ENCODE measurements around the gene APBA2. TPM values are rescaled to one million over a fixed set of nuclear protein-coding genes. Genes with fewer than 3 reads are reported as not detected.
A peak's percentile ranks its signal among the peaks of the same experiment; 100 is the strongest.
"Not testable (repeated sequence)": the region's sequence is repeated elsewhere in the genome, so short reads cannot be mapped to it uniquely, and the experiment has no call there.

Gene APBA2
- total RNA-seq, 1 donor, result 7.5 TPM

DNA sequence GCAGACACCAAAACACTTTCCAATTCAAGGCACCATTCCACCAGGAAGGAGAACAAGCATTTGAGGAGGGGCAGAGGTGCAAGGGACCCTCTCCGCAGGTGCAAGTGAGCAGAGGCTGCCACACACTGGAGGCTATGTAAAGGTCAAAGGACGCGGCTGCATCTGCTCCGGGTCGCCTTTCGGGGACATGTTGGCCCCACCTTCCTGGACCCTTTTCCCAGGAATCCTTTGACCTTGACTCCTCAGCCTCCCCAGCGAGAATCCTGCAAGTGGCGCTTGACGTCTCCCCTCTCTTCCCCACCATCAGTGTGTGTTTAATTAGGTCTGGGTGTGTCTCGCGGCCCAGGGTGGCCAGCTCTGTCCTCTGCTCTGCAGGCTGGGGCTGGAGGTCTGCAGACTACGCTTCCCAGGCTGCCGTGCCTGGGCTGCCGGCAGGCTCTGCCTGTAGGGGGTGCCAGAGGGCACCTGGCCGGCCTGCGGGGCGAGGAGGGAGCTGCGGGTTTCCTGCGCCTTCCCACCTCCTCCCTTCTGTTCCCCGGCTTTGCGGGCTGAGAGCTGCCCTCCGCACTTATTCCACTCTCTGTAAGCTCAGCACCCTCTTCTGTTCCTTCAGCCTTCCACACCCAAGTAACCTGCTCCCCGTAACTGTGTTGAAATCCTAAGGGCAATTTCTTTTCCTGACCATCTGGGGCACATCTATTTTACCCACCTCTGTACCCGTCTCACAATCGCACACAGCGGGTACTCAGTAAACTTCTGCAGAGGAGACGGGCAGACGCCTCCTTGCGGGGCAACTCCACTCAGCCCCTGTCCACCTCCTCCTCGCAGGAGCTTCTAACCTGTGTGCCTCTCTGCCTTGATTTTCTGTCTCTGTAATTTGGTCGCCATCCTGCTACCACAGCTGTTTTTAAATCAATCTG is 254.0 kb downstream of the APBA2 start:
- DNase-seq (ENCODE audit: low read depth in 2 of 3, low spot score in 2 of 3), result peak in 2 of 3 donors; percentile 36 to 51

DNA sequence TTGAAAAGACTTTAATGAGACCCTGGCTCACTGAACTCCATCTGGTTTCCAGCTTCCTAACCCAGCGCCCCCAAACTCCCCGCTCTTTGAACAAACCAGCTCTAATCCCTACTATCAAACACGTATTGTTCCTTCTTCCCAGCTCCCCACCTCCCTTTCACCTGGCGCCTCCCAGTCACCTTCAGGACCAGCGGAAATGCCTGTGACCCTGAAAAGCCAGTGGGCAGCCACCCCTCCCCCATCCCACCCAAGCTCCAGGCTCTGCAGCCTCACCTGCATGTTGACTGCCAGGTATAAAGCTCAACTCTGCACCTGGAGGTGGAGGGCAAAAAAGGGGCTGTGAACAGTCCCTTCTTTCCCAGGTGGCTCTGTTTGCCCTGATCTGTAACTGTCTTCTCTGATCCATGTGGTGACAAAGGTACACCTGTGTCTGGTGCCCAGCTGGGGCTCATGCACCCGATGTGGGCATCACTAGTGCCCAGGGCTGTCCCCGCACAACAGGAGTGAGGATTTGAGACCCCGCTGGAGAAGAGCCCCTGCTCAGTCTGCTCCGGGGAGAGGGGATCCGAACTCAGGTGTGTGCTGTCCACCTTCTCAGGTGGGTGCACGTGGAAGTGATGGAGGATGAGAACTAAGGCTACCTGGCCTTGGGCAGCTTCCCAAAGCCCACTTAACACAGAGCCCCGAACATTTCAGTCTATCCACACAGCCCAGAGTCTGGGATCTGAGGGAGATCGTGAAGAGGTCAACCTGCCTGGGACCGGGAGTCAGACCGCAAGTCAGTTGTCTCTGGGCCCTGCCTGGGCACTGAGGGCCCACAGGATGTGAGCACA is 254.9 kb downstream of the APBA2 start:
- DNase-seq (ENCODE audit: low read depth in 2 of 3, low spot score in 2 of 3), result no peak

DNA sequence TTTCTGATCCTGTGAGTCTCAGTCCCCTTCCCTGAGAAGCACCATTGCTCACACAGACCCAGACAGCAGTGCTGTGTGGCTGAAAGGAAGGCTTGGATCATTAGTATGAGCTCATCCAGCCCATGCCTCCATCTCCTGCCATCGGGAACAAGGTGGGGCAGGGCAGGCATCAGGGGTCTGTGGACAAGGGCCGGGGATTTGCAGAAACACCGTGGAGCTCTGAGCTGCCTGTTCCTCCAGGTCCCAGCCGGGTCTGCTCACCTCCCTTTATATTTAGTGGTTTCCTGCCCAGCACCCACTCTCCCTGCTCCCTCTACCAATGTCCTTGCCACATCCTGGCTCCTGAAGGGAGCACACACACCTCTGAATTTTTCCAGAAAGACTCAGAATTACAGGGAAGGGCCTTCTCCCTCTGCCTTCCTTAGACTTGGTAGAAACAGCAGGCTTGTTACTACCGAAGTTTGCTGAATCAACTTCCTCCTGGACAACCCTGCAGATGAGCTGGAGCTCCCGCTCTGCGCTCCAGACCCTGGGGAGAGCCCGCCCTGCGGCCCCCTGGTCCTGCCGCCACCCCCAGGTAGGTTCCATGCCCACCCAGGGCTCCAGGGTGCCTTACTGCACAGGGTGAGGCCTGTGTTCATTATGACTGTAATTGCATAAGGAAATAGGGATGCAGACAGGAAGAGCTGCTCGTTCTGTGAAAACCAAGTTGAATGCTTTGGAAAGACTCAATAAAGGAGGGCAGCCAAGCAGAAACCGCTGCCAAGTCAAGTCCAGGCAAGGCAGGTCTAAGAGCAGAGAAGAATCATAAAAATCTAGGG is 255.7 kb downstream of the APBA2 start:
- no peak for DNase-seq (ENCODE audit: low read depth in 2 of 3, low spot score in 2 of 3)

DNA sequence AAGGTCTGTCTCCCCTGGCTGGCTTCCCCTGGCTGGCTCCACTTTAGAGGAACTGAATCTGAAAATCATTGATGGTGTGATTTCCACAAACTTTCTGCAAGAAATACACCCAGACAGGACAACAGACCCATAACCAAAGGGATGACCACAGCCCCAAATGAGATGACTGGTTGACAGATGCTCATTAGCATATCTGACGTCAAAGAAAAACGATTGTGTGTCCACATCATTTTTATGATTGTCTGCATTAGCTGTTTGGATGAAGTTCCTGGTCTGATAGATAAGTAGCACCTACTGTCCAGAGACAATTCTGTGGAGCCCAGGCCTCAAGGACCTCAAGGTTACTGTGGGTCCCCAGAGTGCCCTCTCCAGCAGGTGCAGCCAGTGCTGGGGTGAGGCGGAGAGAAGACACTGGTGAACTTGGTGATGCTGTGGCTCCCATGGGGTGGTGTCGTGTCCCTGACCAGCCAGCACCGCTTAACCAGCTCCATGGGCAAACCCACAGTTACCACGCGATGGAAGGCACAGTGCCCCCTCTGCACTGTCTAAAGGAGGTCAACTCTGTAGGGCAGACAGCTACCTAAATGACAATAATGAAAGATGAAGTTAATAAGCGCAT is 256.5 kb downstream of the APBA2 start:
- DNase-seq (ENCODE audit: low read depth in 2 of 3, low spot score in 2 of 3), result no peak

DNA sequence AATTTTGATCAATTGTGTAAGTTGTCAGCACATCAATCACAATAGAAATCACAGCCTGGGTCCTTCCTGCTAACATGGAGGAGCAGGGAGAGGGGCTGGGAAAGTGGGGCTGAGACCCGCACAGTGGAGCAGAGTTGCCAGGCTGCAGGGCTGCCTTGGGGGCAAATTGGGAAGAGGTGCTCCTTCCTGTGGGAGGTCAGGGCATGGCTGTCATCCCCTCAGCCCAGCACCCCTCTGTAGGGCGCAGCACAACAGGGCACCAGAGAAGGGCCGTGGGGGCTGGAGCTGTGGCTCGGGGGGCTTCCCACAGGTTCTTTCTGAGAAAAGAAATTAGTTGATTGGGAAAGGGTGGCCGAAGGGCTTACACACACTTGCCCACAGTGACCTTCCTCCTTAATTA is 257.5 kb downstream of the APBA2 start:
- no peak for DNase-seq (ENCODE audit: low read depth in 2 of 3, low spot score in 2 of 3)

DNA sequence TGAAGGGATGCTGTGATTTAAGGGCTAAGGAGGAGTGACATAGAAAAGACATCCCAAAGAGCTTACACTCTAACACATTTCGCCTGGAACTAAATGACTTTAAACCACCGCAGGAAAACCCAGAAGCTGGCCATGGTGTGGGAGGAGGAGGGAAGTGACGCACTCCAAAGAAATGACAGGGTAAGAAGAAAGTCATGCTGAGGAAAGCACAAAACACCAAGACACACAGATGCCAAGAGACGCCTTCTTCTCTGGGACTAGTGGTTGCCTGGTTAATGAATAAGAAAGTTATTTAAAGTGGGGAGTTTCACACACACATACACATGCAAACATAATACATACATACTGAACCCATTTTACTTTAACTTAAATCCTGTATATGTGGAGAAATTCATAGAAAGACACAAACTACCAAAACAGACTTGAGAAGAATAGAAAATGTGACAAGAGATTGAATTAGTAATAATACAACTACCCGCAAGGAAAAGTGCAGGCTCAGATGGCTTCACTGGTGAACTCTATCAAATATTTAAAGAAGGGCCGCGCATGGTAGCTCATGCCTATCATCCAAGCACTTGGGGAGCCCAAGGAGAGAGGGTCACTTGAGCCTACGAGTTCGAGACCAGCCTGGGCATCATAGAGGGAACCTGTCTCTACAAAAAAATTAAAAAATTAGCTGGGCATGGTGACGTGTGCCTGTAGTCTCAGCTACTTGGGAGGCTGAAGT is 258.3 kb downstream of the APBA2 start:
- DNase-seq (ENCODE audit: low read depth in 2 of 3, low spot score in 2 of 3), result no peak

DNA sequence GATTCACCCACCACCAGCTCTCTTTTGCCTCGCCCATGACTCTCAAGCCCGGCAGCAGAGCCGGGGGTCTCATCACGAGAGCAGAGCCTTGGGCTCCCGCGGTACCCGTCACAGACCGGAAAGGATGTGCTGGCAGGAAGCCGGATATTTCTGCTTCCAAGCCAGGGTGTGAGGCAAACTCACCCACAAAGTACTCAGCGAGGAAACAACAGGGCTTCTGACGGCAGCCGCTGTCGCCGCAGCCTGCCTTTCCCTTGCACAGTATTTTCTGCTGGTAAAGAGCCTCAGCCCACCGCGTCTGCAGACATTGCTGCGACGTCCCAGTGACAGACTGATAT is 263.9 kb downstream of the APBA2 start:
- DNase-seq (ENCODE audit: low read depth in 2 of 3, low spot score in 2 of 3), result no peak

DNA sequence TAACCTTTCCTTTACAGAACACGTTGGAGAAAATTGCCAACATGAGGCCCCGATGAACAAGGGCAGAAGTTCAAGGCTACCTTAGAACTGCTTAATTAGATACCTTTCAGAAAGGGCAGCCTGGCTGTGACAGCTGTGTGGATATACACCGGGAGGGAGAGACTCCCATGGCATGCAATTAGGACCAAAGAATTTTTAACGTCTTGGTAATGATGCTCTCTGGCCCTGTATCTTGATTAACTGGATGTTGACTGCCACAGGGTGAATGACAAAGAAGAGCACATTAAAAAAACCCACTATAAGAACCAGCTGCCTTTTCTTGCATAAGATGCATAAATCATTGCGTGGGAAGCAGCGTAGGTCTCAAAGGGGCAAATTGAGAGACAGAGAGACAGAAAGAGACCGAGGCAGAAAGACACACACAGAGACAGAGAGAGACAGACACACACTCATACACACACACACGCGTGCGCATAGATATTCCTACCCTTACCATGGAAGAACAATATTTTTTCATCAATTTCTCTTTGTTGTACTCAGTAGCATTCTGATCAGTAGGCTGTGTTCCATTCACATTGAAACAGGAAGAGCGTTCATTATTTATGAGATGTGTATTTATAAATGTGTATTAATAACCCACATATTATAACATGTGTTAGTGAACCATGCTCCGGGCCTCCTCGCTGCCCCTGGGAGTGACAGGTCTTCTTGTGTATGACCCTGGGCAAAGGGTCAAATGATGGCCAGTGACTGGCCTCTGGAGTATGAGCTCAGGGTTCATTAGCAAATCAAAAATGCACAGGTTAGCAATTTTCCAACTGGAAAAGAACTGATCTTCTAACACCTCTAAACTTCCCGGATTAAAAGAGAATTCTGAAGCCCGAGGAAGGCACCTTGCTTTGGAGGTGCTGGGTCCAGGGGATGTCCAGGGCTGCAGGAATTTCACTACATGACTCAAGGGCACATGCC is 265.0 kb downstream of the APBA2 start:
- DNase-seq (ENCODE audit: low read depth in 2 of 3, low spot score in 2 of 3), result no peak

DNA sequence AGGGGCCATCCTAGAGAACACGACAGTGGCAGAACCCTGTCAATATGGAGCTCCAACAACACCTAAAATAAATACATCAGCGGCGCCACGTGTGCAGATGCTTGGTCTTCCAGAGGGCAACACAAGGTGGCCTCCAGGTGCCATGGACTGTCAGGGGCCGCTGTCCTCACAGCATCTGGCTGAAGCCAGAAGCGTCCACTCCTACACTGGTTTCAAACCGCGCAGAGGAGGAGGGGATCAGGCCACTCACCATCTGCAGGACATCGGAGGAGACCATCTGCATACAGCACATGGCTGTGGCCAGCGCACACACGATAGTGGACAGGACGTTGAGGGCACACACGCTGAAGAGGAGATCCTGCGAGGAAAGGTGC is 265.7 kb downstream of the APBA2 start:
- DNase-seq (ENCODE audit: low read depth in 2 of 3, low spot score in 2 of 3), result no peak

DNA sequence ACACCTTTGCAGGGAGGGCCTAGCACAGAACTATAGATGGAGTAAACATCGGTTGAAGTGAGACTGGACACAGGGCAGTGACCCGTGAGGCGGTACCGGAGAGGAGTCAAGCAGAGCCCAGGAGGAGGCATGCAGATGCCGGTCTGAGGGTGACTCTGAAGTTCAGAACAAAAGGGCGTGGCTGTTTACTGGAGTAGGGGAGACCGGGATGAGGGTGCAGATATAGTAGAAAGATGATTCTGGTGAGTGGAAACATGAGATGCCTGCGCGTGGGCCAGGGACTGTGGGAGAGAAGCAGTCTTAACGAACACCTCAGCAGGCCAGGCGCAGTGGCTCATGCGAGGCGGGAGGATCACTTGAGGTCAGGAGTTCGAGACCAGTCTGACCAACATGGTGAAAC is 270.7 kb downstream of the APBA2 start:
- DNase-seq (ENCODE audit: low read depth in 2 of 3, low spot score in 2 of 3), result no peak

DNA sequence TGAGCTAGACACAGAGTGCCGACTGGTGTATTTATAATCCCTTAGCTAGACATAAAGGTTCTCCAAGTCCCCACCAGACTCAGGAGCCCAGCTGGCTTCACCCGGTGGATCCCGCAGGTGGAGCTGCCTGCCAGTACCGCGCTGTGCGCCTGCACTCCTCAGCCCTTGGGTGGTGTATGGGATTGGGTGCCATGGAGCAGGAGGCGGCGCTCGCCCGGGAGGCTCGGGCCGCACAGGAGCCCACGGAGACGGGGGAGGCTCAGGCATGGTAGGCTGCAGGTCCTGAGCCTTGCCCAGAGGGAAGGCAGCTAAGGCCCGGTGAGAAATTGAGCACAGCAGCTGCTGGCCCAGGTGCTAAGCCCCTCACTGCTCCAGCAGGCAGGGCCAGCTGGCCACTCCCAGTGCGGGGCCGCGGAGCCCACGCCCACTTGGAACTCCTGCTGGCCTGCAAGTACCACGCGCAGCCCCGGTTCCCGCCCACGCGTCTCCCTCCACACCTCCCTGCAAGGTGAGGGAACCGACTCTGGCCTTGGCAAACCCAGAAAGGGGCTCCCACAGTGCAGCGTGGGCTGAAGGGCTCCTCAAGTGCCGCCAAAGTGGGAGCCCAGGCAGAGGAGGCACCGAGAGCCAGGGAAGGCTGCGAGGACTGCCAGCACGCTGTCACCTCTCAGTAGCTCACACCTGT is 274.1 kb downstream of the APBA2 start:
- DNase-seq (ENCODE audit: low read depth in 2 of 3, low spot score in 2 of 3), result no peak

DNA sequence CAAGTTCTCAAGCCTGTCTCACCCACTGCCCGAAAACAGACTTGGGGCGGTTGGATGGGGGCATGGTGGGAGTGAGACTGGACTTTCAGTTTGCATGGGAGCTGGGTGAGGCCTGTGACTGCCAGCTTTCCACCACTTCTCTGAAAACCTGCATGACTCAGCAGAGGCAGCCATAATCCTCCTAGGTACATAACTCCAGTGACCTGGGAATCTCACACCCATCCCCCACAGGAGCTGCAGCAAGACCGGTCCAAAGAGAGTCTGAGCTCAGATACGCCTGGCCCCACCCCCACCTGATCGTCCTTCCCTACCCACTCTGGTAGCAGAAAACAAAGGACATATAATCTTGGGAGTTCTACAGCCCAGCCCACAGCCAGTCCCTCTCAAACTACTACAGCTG is 276.6 kb downstream of the APBA2 start:
- no peak for DNase-seq (ENCODE audit: low read depth in 2 of 3, low spot score in 2 of 3)

DNA sequence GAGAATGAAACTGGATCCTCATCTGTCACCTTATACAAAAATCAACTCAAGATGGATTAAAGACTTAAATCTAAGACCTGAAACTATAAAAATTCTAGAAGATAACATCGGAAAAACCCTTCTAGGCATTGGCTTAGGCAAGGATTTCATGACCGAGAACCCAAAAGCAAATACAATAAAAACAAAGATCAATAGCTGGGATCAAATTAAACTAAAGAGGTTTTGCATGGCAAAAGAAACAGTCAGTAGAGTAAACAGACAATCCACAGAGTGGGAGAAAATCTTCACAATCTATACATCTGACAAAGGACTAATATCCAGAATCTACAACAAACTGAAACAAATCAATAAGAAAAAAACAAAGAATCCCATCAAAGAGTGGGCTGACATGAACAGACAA is 281.3 kb downstream of the APBA2 start:
- not testable (repeated sequence) for DNase-seq (ENCODE audit: low read depth in 2 of 3, low spot score in 2 of 3)

Other genes with a start within 250 kb of the APBA2 start
- gene GOLGA8M, start 173.6 kb upstream of the APBA2 start, total RNA-seq, result 1.1 TPM
- not detected for gene GOLGA6L7, start 37.3 kb upstream of the APBA2 start, total RNA-seq

Measured in hematopoietic multipotent progenitor cell (in vitro differentiated cells).